ENCODE measurements around the gene ATF7. TPM values are rescaled to one million over a fixed set of nuclear protein-coding genes. Genes with fewer than 3 reads are reported as not detected.

ATF7 gene
- total RNA-seq, 1 donor from 2014 or later, result 12.7 TPM

DNA sequence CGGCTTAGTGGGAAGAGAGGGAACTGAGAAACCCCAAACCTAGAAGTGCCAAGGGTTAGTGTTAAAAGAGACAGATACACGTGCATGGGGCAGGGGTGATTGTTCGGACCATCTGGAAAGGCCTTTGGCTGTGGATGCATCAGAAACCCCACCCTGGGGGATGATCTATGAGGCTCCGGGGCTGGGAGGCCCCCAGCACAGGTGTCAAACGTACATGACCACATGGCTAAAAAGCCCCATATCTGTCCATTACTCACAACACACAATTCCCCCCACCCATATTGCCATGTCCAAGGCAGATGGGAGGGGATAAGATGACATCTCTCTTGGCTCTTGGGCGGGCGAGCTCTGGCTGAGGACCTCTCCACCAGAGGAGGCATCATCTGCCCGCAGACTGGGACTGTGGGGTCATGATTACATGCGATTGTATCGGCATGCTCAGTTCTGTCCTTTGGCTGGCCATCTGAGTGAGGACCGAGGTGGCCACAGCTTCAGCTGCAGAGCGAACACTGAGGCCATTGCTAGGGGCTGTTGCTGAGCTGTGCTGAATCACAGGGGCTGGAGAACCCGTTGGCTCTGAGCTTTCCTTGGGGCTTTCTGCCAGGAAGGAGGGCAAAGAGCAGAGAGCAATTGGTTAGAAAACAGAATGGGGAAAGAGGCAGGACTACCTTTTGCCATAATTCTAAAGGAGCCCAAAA lies 109.3 kb downstream of the ATF7 start:
- Mint-ChIP-seq H3K9me3 (no peaks in the 10 kb centered on the region), H3K4me3 (no peak overlapping the region), H3K4me1 (no peaks in the 10 kb centered on the region), H3K27me3 (ENCODE audit: insufficient read depth, low read depth) (no peaks in the 10 kb centered on the region), H3K27ac (no peak overlapping the region), H3K36me3 (peaks cover 17% of the 10 kb centered on the region)
- Histone ChIP-seq H3K36me3 (no peaks in the 10 kb centered on the region), H3F3A (ENCODE audit: low read depth) (no peaks in the 10 kb centered on the region), H3K9me3 (ENCODE audit: low read depth) (no peaks in the 10 kb centered on the region), H3K9ac (no peak overlapping the region), H3K79me2 (ENCODE audit: low read depth) (no peaks in the 10 kb centered on the region), H2AFZ (replicated peaks) (no peak overlapping the region), H3K4me3 (no peak overlapping the region), H3K4me1 (no peaks in the 10 kb centered on the region), H4K20me1 (ENCODE audit: low read depth) (no peaks in the 10 kb centered on the region), H3K27ac (no peak overlapping the region), H3K4me2 (no peak overlapping the region), H3K27me3 (no peaks in the 10 kb centered on the region)
- TF ChIP-seq EZH2phosphoT487 (IDR thresholded peaks at IDR 0.05) (no peak), EZH2 (IDR thresholded peaks at IDR 0.05) (no peak)
- TF ChIP-seq, protein P1, sequence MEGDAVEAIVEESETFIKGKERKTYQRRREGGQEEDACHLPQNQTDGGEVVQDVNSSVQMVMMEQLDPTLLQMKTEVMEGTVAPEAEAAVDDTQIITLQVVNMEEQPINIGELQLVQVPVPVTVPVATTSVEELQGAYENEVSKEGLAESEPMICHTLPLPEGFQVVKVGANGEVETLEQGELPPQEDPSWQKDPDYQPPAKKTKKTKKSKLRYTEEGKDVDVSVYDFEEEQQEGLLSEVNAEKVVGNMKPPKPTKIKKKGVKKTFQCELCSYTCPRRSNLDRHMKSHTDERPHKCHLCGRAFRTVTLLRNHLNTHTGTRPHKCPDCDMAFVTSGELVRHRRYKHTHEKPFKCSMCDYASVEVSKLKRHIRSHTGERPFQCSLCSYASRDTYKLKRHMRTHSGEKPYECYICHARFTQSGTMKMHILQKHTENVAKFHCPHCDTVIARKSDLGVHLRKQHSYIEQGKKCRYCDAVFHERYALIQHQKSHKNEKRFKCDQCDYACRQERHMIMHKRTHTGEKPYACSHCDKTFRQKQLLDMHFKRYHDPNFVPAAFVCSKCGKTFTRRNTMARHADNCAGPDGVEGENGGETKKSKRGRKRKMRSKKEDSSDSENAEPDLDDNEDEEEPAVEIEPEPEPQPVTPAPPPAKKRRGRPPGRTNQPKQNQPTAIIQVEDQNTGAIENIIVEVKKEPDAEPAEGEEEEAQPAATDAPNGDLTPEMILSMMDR (IDR thresholded peaks at IDR 0.05), result no peak
- no peak for DNase-seq (ENCODE audit: low spot score)

DNA sequence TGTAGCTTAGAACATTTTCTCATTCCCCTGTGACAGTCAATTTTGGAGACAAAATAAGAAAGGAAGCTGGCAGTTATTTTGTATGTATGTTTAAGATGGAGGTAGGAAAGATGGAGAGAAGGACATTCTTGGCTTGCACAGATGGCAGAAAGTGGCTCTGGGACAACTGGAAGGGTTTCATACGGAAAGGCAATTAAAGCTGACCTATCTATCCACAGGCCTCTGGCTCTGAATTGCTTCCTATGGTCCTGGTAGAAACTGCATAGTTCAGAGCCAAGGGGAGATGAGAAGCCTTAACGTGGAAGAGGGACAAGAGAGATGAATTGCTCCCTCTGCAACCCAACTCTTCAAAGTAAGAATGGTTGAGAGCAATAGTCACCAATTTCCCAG lies 110.9 kb downstream of the ATF7 start:
- TF ChIP-seq EZH2phosphoT487 (IDR thresholded peaks at IDR 0.05) (no peak), EZH2 (IDR thresholded peaks at IDR 0.05) (no peak)
- TF ChIP-seq, protein P1 (IDR thresholded peaks at IDR 0.05), result no peak
- Mint-ChIP-seq H3K4me1 (no peaks in the 10 kb centered on the region), H3K9me3 (no peaks in the 10 kb centered on the region), H3K27ac (no peak overlapping the region), H3K4me3 (no peak overlapping the region), H3K27me3 (ENCODE audit: insufficient read depth, low read depth) (no peaks in the 10 kb centered on the region), H3K36me3 (peaks cover 8% of the 10 kb centered on the region)
- H3K27ac ChIP-seq, result no peak overlapping the region
- no peaks in the 10 kb centered on the region for H3K27me3 ChIP-seq
- H3K36me3 ChIP-seq, result no peaks in the 10 kb centered on the region
- no peaks in the 10 kb centered on the region for H3F3A ChIP-seq (ENCODE audit: low read depth)
- H3K9me3 ChIP-seq (ENCODE audit: low read depth), result no peaks in the 10 kb centered on the region
- no peak overlapping the region for H3K4me3 ChIP-seq
- no peaks in the 10 kb centered on the region for H3K4me1 ChIP-seq
- no peak overlapping the region for H3K9ac ChIP-seq
- no peak overlapping the region for H3K4me2 ChIP-seq
- H3K79me2 ChIP-seq (ENCODE audit: low read depth), result no peaks in the 10 kb centered on the region
- no peak for DNase-seq (ENCODE audit: low spot score)
- H2AFZ ChIP-seq (replicated peaks), result no peak overlapping the region
- H4K20me1 ChIP-seq (ENCODE audit: low read depth), result no peaks in the 10 kb centered on the region

DNA sequence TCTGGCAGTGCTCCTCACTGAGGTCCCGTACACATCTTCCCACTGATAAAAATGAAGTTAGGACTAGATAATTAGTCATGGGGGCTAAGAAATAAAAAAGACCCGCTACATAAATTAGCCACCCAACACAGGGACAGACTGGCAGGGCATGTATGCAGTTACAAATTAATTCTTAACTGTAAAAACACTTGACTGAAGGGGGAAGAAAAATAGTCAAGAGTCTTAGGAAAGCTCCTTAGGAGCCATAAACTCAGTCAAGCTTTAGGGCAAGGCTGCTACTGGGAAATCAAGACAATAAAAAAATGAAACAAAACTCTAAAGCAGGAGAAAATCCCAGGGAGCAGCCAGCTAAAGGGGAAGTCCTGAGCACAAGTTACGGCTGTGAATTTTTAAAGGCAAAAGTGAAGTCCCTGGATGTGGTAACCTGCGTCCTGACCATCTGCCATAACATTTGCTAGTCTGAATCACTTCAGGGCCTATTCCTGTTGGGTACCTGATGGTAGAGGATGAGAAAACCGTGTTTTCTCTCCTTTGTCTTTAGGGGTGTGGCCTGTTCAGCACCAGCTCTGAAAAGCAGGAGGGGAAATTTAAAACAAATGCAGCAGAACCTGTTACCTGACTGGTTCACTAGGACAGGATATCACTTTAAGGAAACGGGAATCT lies 111.4 kb downstream of the ATF7 start:
- Histone ChIP-seq H3K4me3 (no peak overlapping the region), H4K20me1 (ENCODE audit: low read depth) (no peaks in the 10 kb centered on the region), H3F3A (ENCODE audit: low read depth) (no peaks in the 10 kb centered on the region), H3K79me2 (ENCODE audit: low read depth) (no peaks in the 10 kb centered on the region), H2AFZ (replicated peaks) (no peak overlapping the region), H3K27ac (no peak overlapping the region), H3K36me3 (no peaks in the 10 kb centered on the region), H3K9ac (no peak overlapping the region), H3K4me1 (no peaks in the 10 kb centered on the region), H3K4me2 (no peak overlapping the region), H3K27me3 (no peaks in the 10 kb centered on the region), H3K9me3 (ENCODE audit: low read depth) (no peaks in the 10 kb centered on the region)
- Mint-ChIP-seq H3K4me3 (no peak overlapping the region), H3K9me3 (no peaks in the 10 kb centered on the region), H3K27me3 (ENCODE audit: insufficient read depth, low read depth) (no peaks in the 10 kb centered on the region), H3K27ac (no peak overlapping the region), H3K4me1 (no peaks in the 10 kb centered on the region), H3K36me3 (peaks cover 6% of the 10 kb centered on the region)
- TF ChIP-seq, protein P1 (IDR thresholded peaks at IDR 0.05), result no peak
- no peak for TF ChIP-seq EZH2phosphoT487 (IDR thresholded peaks at IDR 0.05)
- TF ChIP-seq EZH2 (IDR thresholded peaks at IDR 0.05), result no peak
- no peak for DNase-seq (ENCODE audit: low spot score)

Measured in neural progenitor cell (in vitro differentiated cells).